ENCODE measurements around the gene ATP10B. TPM values are rescaled to one million over a fixed set of nuclear protein-coding genes. Genes with fewer than 3 reads are reported as not detected.
"Not testable (repeated sequence)": the region's sequence is repeated elsewhere in the genome, so short reads cannot be mapped to it uniquely, and the experiment has no call there.

Gene ATP10B
- total and polyA plus RNA-seq, 12 donors: 0.03 to 0.35 (median 0.13) TPM; not detected in 4

- no peaks in the 10 kb centered on the region for H3K4me1 ChIP-seq (replicated peaks in 1 of 2)
- 70 to 80% (median 75%) methylated on average over 3 of the region's 3 CpGs for WGBS, 4 donors
- no peaks in the 10 kb centered on the region for H3K27me3 ChIP-seq
- DNase-seq: no peak
- peaks cover 0 to 7% (median 0%) of the 10 kb centered on the region in 3 donors for H3K9me3 ChIP-seq (replicated peaks in 1 of 3)
- H3K36me3 ChIP-seq (replicated peaks in 1 of 2): no peaks in the 10 kb centered on the region
- TF ChIP-seq CTCF (IDR thresholded peaks at IDR 0.05) (no peak), POLR2A (IDR thresholded peaks at IDR 0.05) (no peak)
- no peak overlapping the region for H3K4me3 ChIP-seq
- H3K27ac ChIP-seq: no peak overlapping the region
- intact Hi-C loops (cut with DNase I): no loop called here
Measured at GRCh38 chr5:160824301-160825001, 27.6 kb downstream of the ATP10B start.

DNA sequence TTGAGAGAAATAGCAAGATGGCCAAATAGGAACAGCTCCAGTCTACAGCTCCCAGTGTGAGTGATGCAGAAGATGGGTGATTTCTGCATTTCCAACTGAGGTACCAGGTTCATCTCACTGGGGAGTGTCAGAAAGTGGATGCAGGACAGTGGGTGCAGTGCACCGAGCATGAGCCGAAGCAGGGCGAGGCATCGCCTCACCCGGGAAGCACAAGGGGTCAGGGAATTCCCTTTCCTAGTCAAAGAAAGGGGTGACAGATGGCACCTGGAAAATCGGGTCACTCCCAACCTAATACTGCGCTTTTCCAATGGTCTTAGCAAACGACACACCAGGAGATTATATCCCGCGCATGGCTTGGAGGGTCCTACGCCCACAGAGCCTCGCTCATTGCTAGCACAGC, 39.0 kb downstream of the ATP10B start:
- H3K36me3 ChIP-seq (replicated peaks in 1 of 2); H3K27me3 ChIP-seq; H3K9me3 ChIP-seq (replicated peaks in 1 of 3); H3K27ac ChIP-seq; H3K4me3 ChIP-seq; intact Hi-C loops (cut with DNase I); DNase-seq; H3K4me1 ChIP-seq (replicated peaks in 1 of 2): not testable (repeated sequence)
- WGBS, 4 donors: 78 to 89% (median 88%) methylated on average over 3 to 12 of the region's 12 CpGs

GRCh38 chr5:160805376-160805775, 46.6 kb downstream of the ATP10B start:
- no peak for DNase-seq
- Histone ChIP-seq H3K4me3 (no peak overlapping the region), H3K27ac (no peak overlapping the region), H3K4me1 (replicated peaks in 1 of 2) (no peaks in the 10 kb centered on the region), H3K27me3 (no peaks in the 10 kb centered on the region), H3K9me3 (replicated peaks in 1 of 3) (no peaks in the 10 kb centered on the region), H3K36me3 (replicated peaks in 1 of 2) (no peaks in the 10 kb centered on the region)
- no peak for TF ChIP-seq POLR2A (IDR thresholded peaks at IDR 0.05)
- TF ChIP-seq CTCF (IDR thresholded peaks at IDR 0.05): no peak
- intact Hi-C loops (cut with DNase I): no loop called here
- WGBS, 4 donors: 69 to 78% (median 72%) methylated on average over 4 to 6 of the region's 6 CpGs

- 32 to 60% (median 52%) methylated on average over 2 of the region's 2 CpGs for WGBS, 4 donors
Measured at GRCh38 chr5:160802592-160802991, 49.4 kb downstream of the ATP10B start.

More at GRCh38 chr5:160802592-160802991, 49.4 kb downstream of the ATP10B start:
- intact Hi-C loops (cut with DNase I): no loop called here
- no peaks in the 10 kb centered on the region for H3K36me3 ChIP-seq (replicated peaks in 1 of 2)
- no peaks in the 10 kb centered on the region for H3K4me1 ChIP-seq (replicated peaks in 1 of 2)
- TF ChIP-seq CTCF (IDR thresholded peaks at IDR 0.05) (no peak), POLR2A (IDR thresholded peaks at IDR 0.05) (no peak)
- no peak overlapping the region for H3K4me3 ChIP-seq
- no peaks in the 10 kb centered on the region for H3K27me3 ChIP-seq
- no peak for DNase-seq
- no peaks in the 10 kb centered on the region for H3K9me3 ChIP-seq (replicated peaks in 1 of 3)
- no peak overlapping the region for H3K27ac ChIP-seq

Data from adrenal gland (tissue), 12 donors.